H9 (cell line): ENCODE data around the gene CDH23. TPM values are rescaled to one million over a fixed set of nuclear protein-coding genes. Genes with fewer than 3 reads are reported as not detected.

Experiments
- DNase-seq: peaks from one replicate; pipeline ENCODE4 v3.0.0-alpha.2; 2017
- H2AFZ ChIP-seq: one replicate; pipeline ENCODE4 v1.6.1; 2013; ENCODE audit warnings: mild to moderate bottlenecking, low read length, control low read depth, moderate library complexity
- H2AK5ac ChIP-seq: 2 replicates; pipeline ENCODE4 v1.6.1; 2013; ENCODE audit warnings: low read length, control low read depth, mixed read lengths; ENCODE audit not compliant: insufficient read length
- H2BK120ac ChIP-seq: one replicate; pipeline ENCODE4 v1.6.1; 2013; ENCODE audit warnings: low read depth, mild to moderate bottlenecking, low read length, control low read depth, inconsistent platforms; ENCODE audit not compliant: poor library complexity, severe bottlenecking
- H2BK12ac ChIP-seq: 2 replicates; pipeline ENCODE4 v1.6.1; 2013; ENCODE audit warnings: low read length, control low read depth, mixed read lengths, low read depth; ENCODE audit not compliant: insufficient read length
- H2BK15ac ChIP-seq: 2 replicates; pipeline ENCODE4 v1.6.1; 2013; ENCODE audit warnings: low read depth, low read length, control low read depth
- H2BK20ac ChIP-seq: one replicate; pipeline ENCODE4 v1.6.1; 2013; ENCODE audit warnings: low read depth, mild to moderate bottlenecking, low read length, control low read depth, inconsistent platforms; ENCODE audit not compliant: poor library complexity, severe bottlenecking
- H2BK5ac ChIP-seq: 2 replicates; pipeline ENCODE4 v1.6.1; 2013; ENCODE audit warnings: low read length, control low read depth, mixed read lengths; ENCODE audit not compliant: insufficient read length
- H3K14ac ChIP-seq: 2 replicates; pipeline ENCODE4 v1.6.1; 2013; ENCODE audit warnings: low read length, control low read depth; ENCODE audit not compliant: insufficient read depth
- H3K18ac ChIP-seq: 2 replicates; pipeline ENCODE4 v1.6.1; 2013; ENCODE audit warnings: low read depth, mild to moderate bottlenecking, mixed read lengths, low read length, control low read depth; ENCODE audit not compliant: insufficient read length
- H3K23ac ChIP-seq: 2 replicates; pipeline ENCODE4 v1.6.1; 2013; ENCODE audit warnings: low read length, control low read depth, mixed read lengths, low read depth; ENCODE audit not compliant: insufficient read length
- H3K23me2 ChIP-seq: 2 replicates; pipeline ENCODE4 v1.6.1; 2013; ENCODE audit warnings: low read depth, mild to moderate bottlenecking, mixed read lengths, low read length, control low read depth; ENCODE audit not compliant: insufficient read length, poor library complexity, severe bottlenecking
- H3K27ac ChIP-seq: 2 replicates; pipeline ENCODE4 v1.5.1; 2013; ENCODE audit warnings: low read length, control low read depth, mixed read lengths, low read depth; ENCODE audit not compliant: insufficient read length
- H3K27me3 ChIP-seq: 2 replicates; pipeline ENCODE4 v1.6.1; 2013; ENCODE audit warnings: low read length, control low read depth, inconsistent platforms; ENCODE audit not compliant: insufficient read depth
- H3K4ac ChIP-seq: 2 replicates; pipeline ENCODE4 v1.6.1; 2013; ENCODE audit warnings: low read depth, mild to moderate bottlenecking, control low read depth, inconsistent platforms, low read length, moderate library complexity
- H3K4me1 ChIP-seq: 2 replicates; pipeline ENCODE4 v1.6.1; 2013; ENCODE audit warnings: low read length, control low read depth, inconsistent platforms; ENCODE audit not compliant: insufficient read depth
- H3K4me2 ChIP-seq: 2 replicates; pipeline ENCODE4 v1.6.1; 2013; ENCODE audit warnings: low read length, control low read depth, mixed read lengths; ENCODE audit not compliant: insufficient read length, insufficient read depth
- H3K56ac ChIP-seq: 2 replicates; pipeline ENCODE4 v1.6.1; 2013; ENCODE audit warnings: low read depth, mild to moderate bottlenecking, mixed read lengths, low read length, control low read depth; ENCODE audit not compliant: insufficient read length
- H3K79me1 ChIP-seq: 2 replicates; pipeline ENCODE4 v1.6.1; 2013; ENCODE audit warnings: low read depth, mild to moderate bottlenecking, moderate library complexity, low read length, control low read depth, inconsistent platforms; ENCODE audit not compliant: insufficient read depth, poor library complexity, severe bottlenecking
- H3K79me2 ChIP-seq: 2 replicates; pipeline ENCODE4 v1.6.1; 2013; ENCODE audit warnings: low read length, control low read depth, inconsistent platforms; ENCODE audit not compliant: insufficient read depth
- H3K9ac ChIP-seq: 2 replicates; pipeline ENCODE4 v1.6.1; 2013; ENCODE audit warnings: low read length, control low read depth, mixed read lengths; ENCODE audit not compliant: insufficient read length; ENCODE audit errors: extremely low read depth
- H3K9me3 ChIP-seq: one replicate; pipeline ENCODE4 v1.6.1; 2013; ENCODE audit warnings: low read depth, low read length, inconsistent platforms; ENCODE audit not compliant: control insufficient read depth
- H3T11ph ChIP-seq: one replicate; pipeline ENCODE4 v1.6.1; 2013; ENCODE audit warnings: mild to moderate bottlenecking, low read length, control low read depth, inconsistent platforms
- H4K20me1 ChIP-seq: one replicate; pipeline ENCODE4 v1.6.1; 2013; ENCODE audit not compliant: control insufficient read depth, insufficient read length, insufficient read depth
- H4K5ac ChIP-seq: 2 replicates; pipeline ENCODE4 v1.6.1; 2013; ENCODE audit warnings: low read depth, mild to moderate bottlenecking, mixed read lengths, low read length, control low read depth; ENCODE audit not compliant: insufficient read length
- H4K8ac ChIP-seq: replicated peaks from 2 replicates; pipeline ENCODE4 v1.6.1; 2013; ENCODE audit warnings: low read length, control low read depth, mixed read lengths, low read depth; ENCODE audit not compliant: insufficient read length
- H4K91ac ChIP-seq: 2 replicates; pipeline ENCODE4 v1.6.1; 2013; ENCODE audit warnings: low read depth, mild to moderate bottlenecking, moderate library complexity, mixed read lengths, low read length, control low read depth; ENCODE audit not compliant: insufficient read length
- H3K27ac Mint-ChIP-seq, 3 experiments: 2 replicates in 2 of 3; 3 replicates in 1 of 3; pipeline ENCODE4 v1.8.0; 2020 to 2021; ENCODE audit warnings: mixed read lengths in 3 of 3, mild to moderate bottlenecking in 1 of 3, moderate library complexity in 1 of 3
- H3K27me3 Mint-ChIP-seq: 2 replicates; pipeline ENCODE4 v1.8.0; 2021; ENCODE audit warnings: low read depth, mild to moderate bottlenecking, moderate library complexity, mixed read lengths
- H3K36me3 Mint-ChIP-seq, 3 experiments: 2 replicates in 2 of 3; 3 replicates in 1 of 3; pipeline ENCODE4 v1.8.0; 2020 to 2021; ENCODE audit warnings: low read depth in 3 of 3, mixed read lengths in 3 of 3; ENCODE audit not compliant: insufficient read depth in 1 of 3
- H3K4me1 Mint-ChIP-seq, 2 experiments: 2 replicates each; pipeline ENCODE4 v1.8.0; 2020; ENCODE audit warnings: mixed read lengths in 2 of 2
- H3K4me3 Mint-ChIP-seq, 2 experiments: 2 replicates in 1 of 2; 3 replicates in 1 of 2; pipeline ENCODE4 v1.8.0; 2020 to 2021; ENCODE audit warnings: mild to moderate bottlenecking in 2 of 2, mixed read lengths in 2 of 2, moderate library complexity in 1 of 2
- H3K9me3 Mint-ChIP-seq, 2 experiments: 2 replicates in 1 of 2; 3 replicates in 1 of 2; pipeline ENCODE4 v1.8.0; 2020; ENCODE audit warnings: mild to moderate bottlenecking in 2 of 2, mixed read lengths in 2 of 2, moderate library complexity in 1 of 2
- WGBS: extraction: QIAGEN DNeasy Blood & Tissue Kit; methylation state at CpG from one replicate; pipeline ENCODE4 v1.1.7; 2013; ENCODE audit warnings: missing lambda C conversion rate, low lambda C conversion rate, mixed read lengths; ENCODE audit not compliant: insufficient read length; ENCODE audit errors: extremely low coverage; 5-methylcytosine and 5-hydroxymethylcytosine counted together
- total RNA-seq: library from RNA; stranded (reverse); gene quantifications from 2 replicates; pipeline ENCODE4 v1.2.1, GENCODE V29; 2021
- TF ChIP-seq, protein P1 (sequence below): fragments of 200-600 bp; sonication (generic); conservative IDR thresholded peaks from 3 replicates; pipeline ENCODE4 v1.8.0; 2021; ENCODE audit warnings: antibody characterized with exemption, mild to moderate bottlenecking

CDH23 gene
- total RNA-seq, 1 experiment from 2014 or later, result 2.1 TPM

GRCh38 chr10:71777213-71777985 is 380.7 kb downstream of the CDH23 start:
- no peak overlapping the region for H3K4ac ChIP-seq
- peaks cover 5% of the 10 kb centered on the region; the same call in 1 of the 2 replicates for H3K27me3 ChIP-seq
- no peaks in the 10 kb centered on the region for H3K23me2 ChIP-seq
- H3K9me3 Mint-ChIP-seq, result peaks cover 0 to 3% of the 10 kb centered on the region in 2 experiments; a peak in 1 of 5 replicates
- H3K14ac ChIP-seq, result no peak overlapping the region
- H2BK20ac ChIP-seq, result no peak overlapping the region
- no peaks in the 10 kb centered on the region; a peak in 1 of 7 replicates for H3K36me3 Mint-ChIP-seq
- no peak overlapping the region for H3K18ac ChIP-seq
- no peak overlapping the region for H3T11ph ChIP-seq
- no peak for DNase-seq
- no peaks in the 10 kb centered on the region for H3K4me1 ChIP-seq
- no peak overlapping the region for H2AFZ ChIP-seq
- H2BK5ac ChIP-seq, result no peak overlapping the region
- no peak overlapping the region for H3K4me2 ChIP-seq
- no peak overlapping the region for H2BK15ac ChIP-seq
- no peaks in the 10 kb centered on the region for H3K79me2 ChIP-seq
- H4K8ac ChIP-seq, result no peak overlapping the region
- H2AK5ac ChIP-seq, result no peak overlapping the region
- H3K23ac ChIP-seq, result no peak overlapping the region
- H3K27ac Mint-ChIP-seq, result no peak overlapping the region
- H2BK12ac ChIP-seq, result no peak overlapping the region
- H3K79me1 ChIP-seq, result no peaks in the 10 kb centered on the region
- H2BK120ac ChIP-seq, result no peak overlapping the region
- H4K5ac ChIP-seq, result no peak overlapping the region
- TF ChIP-seq, protein P1, sequence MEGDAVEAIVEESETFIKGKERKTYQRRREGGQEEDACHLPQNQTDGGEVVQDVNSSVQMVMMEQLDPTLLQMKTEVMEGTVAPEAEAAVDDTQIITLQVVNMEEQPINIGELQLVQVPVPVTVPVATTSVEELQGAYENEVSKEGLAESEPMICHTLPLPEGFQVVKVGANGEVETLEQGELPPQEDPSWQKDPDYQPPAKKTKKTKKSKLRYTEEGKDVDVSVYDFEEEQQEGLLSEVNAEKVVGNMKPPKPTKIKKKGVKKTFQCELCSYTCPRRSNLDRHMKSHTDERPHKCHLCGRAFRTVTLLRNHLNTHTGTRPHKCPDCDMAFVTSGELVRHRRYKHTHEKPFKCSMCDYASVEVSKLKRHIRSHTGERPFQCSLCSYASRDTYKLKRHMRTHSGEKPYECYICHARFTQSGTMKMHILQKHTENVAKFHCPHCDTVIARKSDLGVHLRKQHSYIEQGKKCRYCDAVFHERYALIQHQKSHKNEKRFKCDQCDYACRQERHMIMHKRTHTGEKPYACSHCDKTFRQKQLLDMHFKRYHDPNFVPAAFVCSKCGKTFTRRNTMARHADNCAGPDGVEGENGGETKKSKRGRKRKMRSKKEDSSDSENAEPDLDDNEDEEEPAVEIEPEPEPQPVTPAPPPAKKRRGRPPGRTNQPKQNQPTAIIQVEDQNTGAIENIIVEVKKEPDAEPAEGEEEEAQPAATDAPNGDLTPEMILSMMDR, result no peak
- no peak overlapping the region for H3K4me3 Mint-ChIP-seq
- WGBS, result no CpG with 5 or more reads among the region's 17 CpGs
- H3K9ac ChIP-seq, result no peak overlapping the region
- H4K20me1 ChIP-seq, result no peaks in the 10 kb centered on the region
- H3K9me3 ChIP-seq, result no peaks in the 10 kb centered on the region
- H4K91ac ChIP-seq, result no peak overlapping the region
- H3K4me1 Mint-ChIP-seq, result peaks cover 3 to 10% of the 10 kb centered on the region in 2 experiments; a peak in 2 of 4 replicates
- H3K56ac ChIP-seq, result no peak overlapping the region
- peaks cover 30% of the 10 kb centered on the region for H3K27me3 Mint-ChIP-seq
- no peak overlapping the region for H3K27ac ChIP-seq
